HG02759 (cell line): ENCODE data around the gene TXNRD2.
A peak's percentile ranks its signal among the peaks of the same experiment; 100 is the strongest.

ENCODE experiments used
- ATAC-seq: cut with Tn5 transposase; IDR thresholded peaks from one replicate; pipeline ENCODE4 v1.9.1; 2021; ENCODE audit warnings: mild to moderate bottlenecking, moderate library complexity; ENCODE audit not compliant: unreplicated experiment

Gene TXNRD2

DNA sequence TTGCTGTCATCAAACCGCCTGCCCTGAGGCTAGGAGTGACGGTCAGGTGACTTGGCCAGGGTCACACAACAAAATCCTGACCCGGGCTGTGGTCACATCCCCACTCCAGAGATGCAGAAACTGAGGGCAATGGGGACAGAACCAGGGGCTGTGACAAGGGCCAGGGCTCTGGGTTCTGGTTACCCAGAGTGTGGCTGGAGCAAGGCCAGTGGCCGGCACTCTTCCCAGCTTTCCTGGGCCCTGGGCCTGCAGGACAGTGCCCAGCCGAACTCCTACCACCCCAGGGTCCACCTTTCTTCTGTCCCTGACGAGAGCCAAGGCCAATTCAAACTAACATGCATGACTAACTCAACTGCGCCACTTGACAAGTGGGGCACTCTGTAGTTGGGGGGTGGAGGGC, 39.1 kb upstream of the TXNRD2 start:
- no peak for ATAC-seq

DNA sequence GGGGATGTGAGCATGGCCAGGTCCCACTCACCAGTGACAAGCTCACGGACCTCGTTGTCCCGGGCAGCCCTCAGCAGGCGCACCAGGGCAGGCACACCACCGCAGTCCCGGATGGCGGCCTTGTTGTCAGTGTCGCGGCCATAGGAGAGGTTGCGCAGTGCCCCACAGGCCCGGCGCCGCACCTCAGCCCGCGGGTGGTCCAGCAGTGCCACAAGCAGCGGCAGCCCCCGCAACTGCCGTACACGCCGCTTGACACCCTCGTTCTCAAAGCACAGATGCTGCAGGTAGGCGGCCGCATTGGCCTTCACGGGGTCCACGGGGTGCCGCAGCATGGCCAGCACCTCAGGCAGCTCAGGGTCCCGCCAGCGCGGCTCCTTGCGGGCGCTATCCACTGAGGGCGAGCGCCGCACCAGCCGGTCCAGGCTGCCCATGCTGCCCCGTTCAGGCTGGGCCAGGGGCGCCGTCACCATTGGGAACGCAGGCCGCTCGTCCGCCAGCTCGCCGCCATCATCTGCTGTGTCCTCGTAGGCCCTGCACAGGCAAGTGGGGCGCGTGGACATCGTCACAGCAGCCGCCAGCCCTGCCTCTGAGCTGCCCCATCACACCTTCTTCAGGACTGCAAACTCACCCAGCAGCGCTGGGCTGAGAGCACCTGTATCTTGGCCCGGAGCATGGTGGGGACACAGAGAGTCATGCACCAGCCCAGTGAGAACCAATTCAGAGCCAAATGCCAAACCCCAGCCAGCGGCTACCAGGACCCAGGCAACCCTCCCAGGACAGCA, 38.3 kb upstream of the TXNRD2 start:
- ATAC-seq, result no peak

DNA sequence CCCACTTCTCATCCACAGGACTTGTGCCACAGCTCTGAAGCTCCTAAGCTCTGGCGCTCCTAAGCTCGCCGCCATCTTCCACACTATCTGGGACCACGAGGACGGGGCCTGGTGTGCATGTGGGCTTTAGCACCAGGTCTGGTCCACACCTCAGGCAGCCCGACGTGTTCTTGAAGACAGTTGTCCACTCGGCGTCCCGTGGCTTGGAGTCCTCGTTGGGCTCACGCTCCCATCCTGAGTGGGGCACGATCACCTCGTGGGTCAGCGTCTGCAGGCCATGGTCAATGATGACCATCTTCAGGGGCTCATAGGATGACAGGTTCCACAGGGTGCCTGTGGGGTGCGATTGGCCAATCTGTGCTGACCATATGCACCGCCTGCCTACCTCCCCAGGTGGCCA, 37.1 kb upstream of the TXNRD2 start:
- no peak for ATAC-seq

DNA sequence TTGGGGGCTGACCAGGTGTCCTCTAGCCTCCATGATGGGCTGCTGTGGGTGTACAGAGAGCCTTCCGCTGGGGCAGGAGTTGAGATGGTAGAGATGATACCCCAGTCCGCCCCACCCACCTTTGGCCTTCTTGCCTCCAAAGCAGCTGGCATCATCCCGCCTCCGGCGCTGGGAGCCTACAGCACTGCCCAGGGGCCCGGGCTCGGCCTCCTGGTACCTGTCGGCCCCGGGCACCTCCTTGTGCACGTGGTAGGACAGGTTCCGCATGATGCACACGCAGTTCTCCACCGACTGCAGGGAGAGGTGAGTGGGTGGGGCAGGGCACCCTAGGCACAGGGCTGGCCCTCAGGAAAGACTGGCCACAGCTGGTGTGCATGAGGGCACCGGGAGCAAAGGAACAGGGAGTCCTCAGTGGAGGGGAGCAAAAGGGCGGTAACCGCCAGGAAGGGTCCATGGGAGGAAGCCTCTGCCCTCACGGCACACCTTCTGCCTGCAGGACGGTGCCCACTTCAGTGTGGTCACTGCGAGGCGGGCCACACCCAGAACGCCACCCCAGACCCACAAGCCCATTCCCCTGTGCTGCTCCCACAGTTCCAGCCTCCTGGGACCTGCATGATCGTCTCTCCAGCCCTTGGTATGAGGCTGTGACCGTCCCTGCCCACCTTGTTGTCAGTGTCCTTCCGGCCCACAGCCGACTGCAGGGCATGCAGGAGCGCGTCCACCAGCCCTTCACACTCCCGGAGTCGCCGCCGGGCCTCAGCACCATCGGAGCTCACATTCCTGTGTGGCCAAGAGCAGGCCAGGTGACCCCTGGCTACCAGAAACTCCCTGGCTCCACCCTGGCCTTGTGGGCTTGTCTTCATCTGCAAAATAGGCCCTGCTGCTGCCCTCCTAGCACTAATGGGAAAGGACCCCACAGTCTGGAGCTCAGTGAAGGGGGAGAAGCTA, 36.0 kb upstream of the TXNRD2 start:
- no peak for ATAC-seq

DNA sequence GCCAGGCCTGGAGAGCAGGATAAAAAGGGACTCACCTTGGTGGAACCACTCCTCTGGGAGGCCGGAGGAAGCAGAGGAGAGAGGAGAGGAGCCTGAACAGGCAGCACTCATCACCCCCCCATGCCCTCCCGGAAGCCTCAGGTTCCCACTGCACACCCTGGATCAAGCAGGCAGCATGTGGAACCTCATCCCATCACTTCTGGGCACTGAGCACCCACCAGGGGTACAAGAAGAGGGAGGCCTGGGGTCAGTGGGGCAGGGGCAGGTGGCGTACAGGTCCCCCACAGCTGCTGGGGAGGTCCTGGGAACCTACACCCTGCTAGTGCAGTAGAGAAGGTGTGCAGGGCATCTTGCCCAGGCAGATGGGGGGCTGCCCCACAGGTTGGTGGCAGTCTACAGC, 35.1 kb upstream of the TXNRD2 start:
- no peak for ATAC-seq

DNA sequence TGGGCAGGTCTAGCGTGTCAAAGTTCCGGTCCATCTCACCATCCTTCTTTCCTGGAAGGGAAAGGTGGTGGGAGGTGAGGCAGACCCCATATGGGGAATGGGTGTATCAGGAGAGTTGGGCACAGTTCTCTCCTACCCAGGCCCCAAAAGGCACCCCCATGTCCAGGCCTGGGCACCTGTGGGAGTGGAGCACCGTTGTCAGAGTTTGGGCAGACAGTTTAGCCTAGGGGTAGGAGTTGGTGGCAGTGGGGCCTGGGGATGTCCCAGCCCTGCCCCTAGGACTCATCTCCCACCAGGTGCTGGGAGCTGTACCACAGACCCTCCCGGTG, 34.1 kb upstream of the TXNRD2 start:
- no peak for ATAC-seq

DNA sequence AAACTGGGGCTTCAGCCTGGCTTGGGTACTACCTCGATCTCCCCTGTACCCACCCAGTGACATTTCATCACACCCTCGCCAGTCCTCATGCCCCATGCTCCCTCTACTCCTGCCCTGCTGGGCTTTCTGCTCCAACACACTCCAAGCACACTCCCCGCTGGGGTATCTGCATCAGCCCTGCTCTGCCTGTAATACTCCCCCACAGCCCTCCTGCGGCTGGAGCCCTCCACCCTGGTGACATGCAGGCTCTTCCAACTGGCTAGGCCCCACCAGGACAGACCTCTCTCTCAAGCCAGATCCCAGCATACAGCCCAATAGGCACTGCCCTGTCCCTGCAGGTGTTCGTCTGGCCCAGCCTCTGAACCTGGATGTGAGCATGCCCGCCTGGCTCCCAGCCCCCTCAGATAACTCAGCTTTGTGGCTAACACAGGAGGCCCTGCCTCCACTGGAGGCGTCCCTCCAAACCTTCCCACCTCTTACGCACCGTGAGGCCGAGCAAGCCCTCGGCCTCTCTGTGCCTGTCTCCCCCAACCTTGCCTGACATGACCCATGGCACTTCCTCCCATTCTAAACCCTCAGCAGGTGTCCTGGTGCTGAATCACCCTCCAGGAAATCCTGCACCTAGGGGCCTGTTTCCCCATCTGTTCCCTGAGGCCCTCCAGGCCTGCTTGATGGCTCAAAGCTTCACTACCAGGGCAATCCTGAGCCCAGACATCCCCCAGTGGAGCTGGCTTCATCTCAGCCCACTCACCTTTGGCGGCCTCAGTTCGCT, 33.5 kb upstream of the TXNRD2 start:
- ATAC-seq, result no peak

DNA sequence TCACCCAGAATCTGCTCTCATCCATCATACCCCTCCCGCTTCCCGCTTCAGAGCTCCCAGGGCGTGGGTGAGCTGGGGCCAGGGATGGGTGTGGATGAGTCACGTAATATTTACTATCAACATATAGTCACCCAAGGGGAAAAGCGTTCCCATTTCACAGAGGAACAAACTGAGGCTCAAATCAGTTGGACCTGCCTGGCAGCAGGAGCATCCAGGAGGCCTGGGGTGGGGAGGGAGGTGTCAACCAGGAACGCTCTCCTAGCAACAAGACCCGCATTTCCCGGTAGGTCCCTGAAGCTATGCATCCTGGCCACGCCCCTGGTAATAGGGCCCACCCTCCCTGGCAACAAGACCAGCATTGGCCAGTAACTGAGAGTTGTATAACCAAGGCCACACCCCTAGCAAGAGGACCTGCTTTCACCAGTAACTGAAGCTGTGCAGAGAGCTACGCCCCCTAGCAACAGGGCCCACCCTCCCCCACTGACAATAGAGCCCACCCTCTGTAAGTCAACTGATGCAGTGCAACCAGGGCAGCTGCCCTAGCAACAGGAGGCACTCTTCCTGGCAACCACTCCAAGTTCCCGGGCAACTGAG, 32.7 kb upstream of the TXNRD2 start:
- peak; percentile 50 for ATAC-seq

DNA sequence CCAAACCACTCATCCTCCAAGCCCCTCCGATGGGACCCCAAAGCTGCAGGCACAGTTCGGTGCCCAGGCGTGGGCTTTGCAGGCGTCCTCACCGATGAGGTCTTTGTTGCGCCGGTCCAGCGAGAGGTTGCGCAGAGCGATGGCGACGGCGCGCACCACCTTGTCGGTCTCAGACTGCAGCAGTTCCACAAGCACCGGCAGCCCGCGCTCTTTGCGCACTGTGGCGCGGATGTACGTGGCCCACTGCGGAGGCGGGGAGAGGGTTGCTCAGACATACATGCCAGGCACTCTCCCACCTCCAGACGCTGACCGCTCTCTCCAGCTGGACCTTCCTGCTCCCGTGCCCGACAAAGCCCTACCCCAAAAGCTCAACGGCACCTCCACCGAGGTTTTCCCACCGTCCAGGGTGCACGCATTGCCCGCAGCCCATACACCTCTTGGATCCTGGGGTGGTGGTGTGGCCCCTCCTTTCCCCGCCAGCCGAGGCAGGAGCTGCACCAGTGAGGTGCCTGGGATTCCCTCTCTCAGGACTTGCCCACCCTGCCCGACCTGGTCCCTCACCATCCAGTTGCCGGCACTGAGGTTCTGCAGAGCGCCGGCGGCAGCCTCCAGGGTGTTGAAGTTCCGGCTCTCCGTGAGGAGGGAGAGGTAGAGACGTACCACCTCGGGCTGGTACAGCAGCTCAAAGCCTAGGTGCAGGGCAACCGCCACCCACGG, 32.1 kb upstream of the TXNRD2 start:
- no peak for ATAC-seq

DNA sequence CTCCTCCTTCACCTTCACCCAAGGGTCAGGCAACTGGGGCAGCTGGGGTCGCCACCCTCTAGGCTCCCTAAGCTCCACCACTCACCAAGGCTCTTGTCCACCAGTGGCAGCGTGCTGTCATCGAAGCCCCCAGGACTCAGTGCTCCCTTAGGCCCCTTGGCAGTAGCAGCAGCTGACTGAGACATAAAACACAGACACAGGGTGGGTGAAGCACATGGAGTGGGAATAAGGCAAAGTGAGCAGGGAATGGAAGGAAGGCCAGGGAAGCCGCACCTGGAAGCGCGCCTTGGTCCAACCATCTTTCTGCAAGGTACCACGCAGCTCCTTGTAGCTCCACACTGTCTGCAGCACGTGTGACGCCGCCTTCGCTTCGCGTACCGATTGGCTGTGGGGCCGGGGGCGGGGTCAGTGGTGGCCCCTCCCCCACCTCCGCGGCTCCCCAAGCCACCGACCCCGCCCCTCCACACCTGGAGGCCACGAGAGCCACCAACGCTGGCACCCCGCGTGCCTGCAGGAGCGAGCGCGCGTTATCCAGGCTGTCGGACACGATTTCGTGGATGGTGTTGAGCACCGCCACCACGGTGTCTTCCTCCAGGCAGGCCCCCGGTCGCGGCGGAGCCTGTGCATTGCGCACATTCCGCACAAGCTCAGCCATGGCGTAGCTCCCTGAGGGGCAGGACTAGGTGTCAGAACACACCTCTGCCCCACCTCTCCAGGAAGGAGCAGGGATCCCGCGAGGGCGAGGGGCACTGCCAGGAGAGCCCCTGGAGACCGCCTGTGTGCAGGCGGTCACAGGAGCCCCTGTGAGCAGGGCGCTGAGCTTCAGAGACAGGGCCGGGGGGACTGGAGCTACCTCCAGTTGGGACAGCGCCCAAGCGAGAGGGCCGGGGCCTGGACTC, 31.3 kb upstream of the TXNRD2 start:
- no peak for ATAC-seq

DNA sequence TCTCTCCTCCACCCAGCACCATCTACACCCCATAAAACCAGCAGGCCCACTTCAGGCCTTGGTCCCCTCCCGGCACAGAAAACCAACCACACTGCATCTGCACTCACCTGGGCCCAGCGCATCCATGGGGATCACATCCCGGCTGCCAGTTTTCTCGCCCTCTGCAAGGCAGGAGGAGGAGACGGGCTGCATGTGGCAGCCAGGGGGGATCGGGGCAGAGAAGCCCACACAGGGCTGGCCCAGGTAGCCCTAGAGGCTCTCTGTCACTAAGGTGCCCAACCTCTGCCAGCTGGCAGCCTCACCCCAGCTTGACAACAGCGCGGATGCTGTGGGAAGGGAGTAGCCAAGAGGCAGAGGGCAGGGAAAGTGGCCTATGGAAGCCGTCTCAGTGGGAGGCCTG, 30.6 kb upstream of the TXNRD2 start:
- no peak for ATAC-seq

DNA sequence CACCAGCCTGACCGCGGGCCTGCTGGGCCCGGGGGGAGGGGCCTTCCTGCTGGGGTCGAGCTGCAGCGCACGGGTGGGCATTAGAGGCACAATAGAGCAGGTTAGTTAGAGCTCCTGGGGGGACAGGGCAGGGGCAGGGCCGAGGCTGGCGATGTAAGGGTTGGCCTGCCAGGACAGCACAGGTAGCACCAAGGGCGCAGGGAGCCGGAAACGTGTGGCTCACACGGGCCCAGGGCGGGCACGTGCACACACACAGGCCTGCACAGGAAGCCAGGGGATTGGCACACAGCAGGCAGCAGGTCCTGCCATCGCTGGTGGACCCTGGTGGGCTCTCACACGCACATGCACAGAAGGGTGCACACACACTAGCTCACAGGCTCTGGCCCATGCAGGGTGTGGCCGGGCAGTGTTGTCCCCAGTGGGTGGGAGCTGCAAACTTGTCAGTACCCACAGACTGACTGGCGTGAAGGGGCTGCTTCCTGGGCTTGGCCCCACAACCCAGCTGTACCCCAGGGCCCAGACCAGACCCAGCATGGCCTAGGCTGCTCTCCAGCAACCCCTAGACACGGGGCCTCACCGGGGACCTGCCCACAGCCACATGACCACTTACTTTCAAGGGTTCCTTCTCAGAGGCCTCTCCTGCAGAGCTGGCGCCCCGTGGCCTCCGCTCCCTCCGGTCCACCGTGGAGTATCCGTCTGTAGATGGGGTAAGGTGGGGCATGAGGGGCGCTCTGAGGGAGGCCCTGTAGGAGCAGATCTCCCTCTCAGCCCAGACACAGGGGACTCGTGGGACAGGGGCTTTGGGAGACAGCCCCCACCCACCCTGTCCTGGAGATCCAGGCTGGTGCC, 29.9 kb upstream of the TXNRD2 start:
- ATAC-seq, result no peak

DNA sequence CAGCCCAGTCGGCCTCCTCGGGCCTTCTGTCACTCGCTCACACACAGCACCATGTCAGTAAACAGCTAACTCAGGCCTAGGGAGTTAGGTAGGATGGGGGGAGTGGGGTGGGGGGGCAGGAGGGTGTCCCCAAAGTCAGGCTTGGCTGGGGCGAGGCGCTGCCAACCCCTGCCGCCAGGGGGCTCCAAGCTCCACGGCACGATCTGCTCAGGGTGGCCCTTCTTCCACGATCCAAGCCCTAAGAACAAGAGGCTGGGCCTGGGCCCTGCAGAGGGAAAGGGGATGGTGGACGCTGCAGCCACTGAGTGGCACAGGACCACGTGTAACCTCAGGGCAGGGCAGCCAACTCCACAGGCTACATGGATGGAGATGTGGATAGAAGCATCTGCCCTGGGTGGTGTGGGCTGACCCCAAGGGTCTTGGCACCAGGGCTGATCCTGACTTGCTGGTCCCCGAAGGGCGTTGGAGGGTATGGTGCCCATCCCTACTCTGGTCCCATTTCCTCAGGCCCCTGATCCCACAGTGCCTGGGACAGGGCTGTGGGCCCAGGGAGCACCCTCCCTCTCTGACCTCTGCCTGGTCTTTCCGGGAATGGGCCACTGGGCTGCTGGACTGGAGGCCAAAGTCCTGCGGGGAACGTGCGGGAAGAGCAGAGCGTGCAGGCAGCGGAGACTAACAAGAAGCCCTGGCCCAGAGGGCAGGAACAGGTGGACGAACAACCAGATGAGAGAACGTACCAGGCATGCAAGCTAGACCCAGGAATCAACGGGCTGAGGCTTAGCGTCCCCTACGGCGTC, 29.1 kb upstream of the TXNRD2 start:
- no peak for ATAC-seq

DNA sequence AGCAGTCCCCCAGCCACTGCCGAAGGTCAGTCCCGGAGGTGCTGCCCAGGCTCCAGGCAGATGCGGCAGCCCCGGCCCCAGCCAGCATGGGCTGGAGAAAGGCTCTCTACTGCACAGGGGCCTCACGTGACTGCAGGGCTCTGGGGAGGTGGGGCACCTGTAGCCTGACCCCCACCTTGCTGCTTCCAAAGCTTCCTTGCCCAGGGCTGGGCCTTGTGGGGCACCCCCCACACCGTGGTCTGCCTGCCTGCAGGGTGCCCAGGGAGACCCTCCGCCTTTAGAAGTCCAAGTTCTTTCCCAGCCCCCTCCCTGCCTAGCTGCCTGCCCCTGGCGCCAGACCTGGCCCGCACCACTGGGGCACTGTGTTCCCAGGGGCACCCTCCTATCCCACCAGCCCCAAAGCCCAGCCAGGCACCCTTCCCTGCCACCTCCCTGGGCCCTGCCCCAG, 28.4 kb upstream of the TXNRD2 start:
- no peak for ATAC-seq

DNA sequence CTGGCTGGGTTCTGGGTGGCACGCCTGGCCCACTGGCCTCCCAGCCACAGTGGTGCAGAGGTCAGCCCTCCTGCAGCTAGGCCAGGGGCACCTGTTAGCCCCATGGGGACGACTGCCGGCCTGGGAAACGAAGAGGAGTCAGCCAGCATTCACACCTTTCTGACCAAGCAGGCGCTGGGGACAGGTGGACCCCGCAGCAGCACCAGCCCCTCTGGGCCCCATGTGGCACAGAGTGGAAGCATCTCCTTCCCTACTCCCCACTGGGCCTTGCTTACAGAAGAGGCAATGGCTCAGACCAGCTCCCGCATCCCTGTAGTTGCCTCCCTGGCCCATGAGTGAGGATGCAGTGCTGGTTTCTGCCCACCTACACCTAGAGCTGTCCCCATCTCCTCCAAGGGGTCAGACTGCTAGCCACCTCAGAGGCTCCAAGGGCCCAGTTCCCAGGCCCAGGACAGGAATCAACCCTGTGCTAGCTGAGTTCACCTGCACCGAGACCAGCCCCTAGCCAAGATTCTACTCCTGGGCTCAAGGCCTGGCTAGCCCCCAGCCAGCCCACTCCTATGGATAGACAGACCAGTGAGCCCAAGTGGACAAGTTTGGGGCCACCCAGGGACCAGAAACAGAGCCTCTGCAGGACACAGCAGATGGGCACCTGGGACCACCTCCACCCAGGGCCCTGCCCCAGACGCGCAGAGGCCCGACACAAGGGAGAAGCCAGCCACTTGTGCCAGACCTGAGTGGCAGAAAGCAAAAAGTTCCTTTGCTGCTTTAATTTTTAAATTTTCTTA, 27.7 kb upstream of the TXNRD2 start:
- ATAC-seq, result no peak

DNA sequence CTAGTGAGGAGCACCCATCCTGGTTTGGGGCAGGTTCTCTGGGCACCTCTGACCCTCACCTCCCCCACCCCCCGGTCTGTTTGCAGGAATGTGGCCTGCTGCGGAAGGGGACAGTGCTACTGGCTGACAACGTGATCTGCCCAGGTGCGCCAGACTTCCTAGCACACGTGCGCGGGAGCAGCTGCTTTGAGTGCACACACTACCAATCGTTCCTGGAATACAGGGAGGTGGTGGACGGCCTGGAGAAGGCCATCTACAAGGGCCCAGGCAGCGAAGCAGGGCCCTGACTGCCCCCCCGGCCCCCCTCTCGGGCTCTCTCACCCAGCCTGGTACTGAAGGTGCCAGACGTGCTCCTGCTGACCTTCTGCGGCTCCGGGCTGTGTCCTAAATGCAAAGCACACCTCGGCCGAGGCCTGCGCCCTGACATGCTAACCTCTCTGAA, 26.9 kb upstream of the TXNRD2 start:
- no peak for ATAC-seq
